OCI-LY3 (cell line): Measurements from ENCODE around the gene FGR.

Source experiments
- EZH2phosphoT487 ChIP-seq: fragments of 200-600 bp; shearing (Covaris generic); IDR thresholded peaks from 2 replicates; pipeline ENCODE4 v1.6.1; 2018; ENCODE audit warnings: antibody characterized with exemption, mixed run types, low read depth
- TF ChIP-seq, protein P1 (sequence below): fragments of 200-600, 300-600 bp; sonication (generic); IDR thresholded peaks from 2 replicates; pipeline ENCODE4 v1.5.1; 2014; ENCODE audit warnings: antibody characterized with exemption, low read length, low read depth

DNA sequence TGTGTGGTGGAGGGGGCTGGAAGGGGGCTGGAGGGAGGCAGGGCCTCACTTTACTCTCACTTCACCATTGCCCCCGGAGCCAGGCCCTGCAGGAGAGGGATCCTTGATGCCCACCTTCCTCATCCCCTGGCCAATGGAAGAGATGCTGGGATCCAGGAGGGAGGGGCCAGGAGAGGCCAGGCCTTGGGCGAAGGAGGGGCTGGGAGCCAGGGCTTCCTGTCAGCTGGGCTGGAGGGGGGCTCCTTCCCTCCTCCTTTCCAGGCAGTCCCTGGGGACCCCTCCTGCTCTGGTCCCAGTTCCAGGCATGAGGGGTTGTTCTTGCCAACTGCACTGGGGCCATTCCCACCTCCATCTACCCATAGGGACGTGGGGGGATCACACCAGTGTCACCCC, 36.7 kb downstream of the FGR start:
- TF ChIP-seq, protein P1, sequence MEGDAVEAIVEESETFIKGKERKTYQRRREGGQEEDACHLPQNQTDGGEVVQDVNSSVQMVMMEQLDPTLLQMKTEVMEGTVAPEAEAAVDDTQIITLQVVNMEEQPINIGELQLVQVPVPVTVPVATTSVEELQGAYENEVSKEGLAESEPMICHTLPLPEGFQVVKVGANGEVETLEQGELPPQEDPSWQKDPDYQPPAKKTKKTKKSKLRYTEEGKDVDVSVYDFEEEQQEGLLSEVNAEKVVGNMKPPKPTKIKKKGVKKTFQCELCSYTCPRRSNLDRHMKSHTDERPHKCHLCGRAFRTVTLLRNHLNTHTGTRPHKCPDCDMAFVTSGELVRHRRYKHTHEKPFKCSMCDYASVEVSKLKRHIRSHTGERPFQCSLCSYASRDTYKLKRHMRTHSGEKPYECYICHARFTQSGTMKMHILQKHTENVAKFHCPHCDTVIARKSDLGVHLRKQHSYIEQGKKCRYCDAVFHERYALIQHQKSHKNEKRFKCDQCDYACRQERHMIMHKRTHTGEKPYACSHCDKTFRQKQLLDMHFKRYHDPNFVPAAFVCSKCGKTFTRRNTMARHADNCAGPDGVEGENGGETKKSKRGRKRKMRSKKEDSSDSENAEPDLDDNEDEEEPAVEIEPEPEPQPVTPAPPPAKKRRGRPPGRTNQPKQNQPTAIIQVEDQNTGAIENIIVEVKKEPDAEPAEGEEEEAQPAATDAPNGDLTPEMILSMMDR: no peak
- no peak for TF ChIP-seq EZH2phosphoT487
